PC-3 (cell line): Measurements from ENCODE around the gene TPGS1.
A peak's percentile ranks its signal among the peaks of the same experiment; 100 is the strongest.

Source experiments
- EZH2phosphoT487 ChIP-seq: fragments of 300-600 bp; sonication (generic); IDR thresholded peaks from 2 replicates; pipeline ENCODE4 v1.6.1; 2018; ENCODE audit warnings: mild to moderate bottlenecking, antibody characterized with exemption, low read length, borderline replicate concordance
- TF ChIP-seq, protein P1 (sequence below): fragments of 300-600 bp; sonication (generic); conservative IDR thresholded peaks from 2 replicates; pipeline ENCODE4 v1.5.1; 2017; ENCODE audit warnings: antibody characterized with exemption, low read depth, mild to moderate bottlenecking, low read length

DNA sequence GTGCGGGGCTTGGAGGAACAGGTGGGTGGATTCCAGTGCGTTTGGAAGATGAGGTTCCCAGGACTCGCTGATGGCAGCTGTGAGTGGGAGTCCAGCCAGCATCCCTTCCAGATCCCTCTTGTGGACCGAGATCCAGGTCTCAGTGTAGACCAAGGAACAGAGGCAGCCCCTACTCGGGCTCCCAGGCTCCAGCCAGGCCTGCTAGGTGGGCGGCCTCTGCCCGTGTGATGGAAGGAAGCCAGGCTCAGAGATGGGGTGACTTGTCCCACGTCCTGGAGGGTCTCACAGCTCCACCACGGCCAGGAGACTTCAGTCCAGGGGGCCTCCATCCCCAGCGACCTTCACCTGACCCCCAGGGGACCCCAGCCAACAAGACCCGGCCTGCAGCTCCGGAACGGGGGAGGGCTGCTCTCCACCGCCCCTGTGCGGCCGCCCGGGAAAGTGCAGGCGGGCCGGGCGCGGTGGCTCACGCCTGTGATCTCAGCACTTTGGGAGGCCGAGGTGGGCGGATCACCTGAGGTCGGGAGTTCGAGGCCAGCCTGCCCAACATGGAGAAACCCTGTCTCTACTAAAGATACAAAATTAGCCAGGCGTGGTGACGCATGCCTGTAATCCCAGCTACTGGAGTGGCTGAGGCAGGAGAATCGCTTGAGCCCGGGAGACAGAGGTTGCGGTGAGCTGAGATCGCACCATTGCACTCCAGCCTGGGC, 11.7 kb upstream of the TPGS1 start:
- TF ChIP-seq, protein P1, sequence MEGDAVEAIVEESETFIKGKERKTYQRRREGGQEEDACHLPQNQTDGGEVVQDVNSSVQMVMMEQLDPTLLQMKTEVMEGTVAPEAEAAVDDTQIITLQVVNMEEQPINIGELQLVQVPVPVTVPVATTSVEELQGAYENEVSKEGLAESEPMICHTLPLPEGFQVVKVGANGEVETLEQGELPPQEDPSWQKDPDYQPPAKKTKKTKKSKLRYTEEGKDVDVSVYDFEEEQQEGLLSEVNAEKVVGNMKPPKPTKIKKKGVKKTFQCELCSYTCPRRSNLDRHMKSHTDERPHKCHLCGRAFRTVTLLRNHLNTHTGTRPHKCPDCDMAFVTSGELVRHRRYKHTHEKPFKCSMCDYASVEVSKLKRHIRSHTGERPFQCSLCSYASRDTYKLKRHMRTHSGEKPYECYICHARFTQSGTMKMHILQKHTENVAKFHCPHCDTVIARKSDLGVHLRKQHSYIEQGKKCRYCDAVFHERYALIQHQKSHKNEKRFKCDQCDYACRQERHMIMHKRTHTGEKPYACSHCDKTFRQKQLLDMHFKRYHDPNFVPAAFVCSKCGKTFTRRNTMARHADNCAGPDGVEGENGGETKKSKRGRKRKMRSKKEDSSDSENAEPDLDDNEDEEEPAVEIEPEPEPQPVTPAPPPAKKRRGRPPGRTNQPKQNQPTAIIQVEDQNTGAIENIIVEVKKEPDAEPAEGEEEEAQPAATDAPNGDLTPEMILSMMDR: peak; percentile 69
- no peak for TF ChIP-seq EZH2phosphoT487
